ENCODE data around the gene FEM1A. TPM values are rescaled to one million over a fixed set of nuclear protein-coding genes. Genes with fewer than 3 reads are reported as not detected.
"Not testable (repeated sequence)": the region's sequence is repeated elsewhere in the genome, so short reads cannot be mapped to it uniquely, and the experiment has no call there.

FEM1A gene
- total RNA-seq, 1 experiment from 2014 or later = 20.0 TPM

DNA sequence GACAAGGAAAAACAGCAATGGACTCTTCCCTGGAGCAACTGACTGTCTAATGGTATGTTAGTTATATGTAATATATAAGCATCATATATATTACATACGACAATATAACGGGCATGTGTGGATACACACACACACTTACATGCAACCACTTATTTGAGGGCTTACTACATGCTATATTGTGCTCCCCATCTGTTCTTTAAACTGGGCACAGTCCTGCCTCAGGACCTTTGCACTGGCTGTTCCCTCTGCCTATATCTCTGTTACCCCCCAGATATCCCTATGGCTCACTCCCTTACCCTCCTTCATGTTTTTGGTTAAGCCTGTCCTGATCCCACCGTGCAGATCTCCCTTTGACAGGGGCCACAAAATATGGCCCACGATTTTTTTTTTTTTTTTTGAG is 29.7 kb downstream of the FEM1A start:
- H2BK12ac ChIP-seq (ENCODE audit: insufficient read length, low read depth, low read length) = no peak overlapping the region
- H3K27ac Mint-ChIP-seq = no peak overlapping the region
- H3K18ac ChIP-seq (ENCODE audit: insufficient read length, low read depth, low read length) = no peak overlapping the region
- H4K5ac ChIP-seq (ENCODE audit: insufficient read length, low read depth, low read length) = no peak overlapping the region
- H3K4ac ChIP-seq (ENCODE audit: low read depth, low read length) = no peak overlapping the region
- no peaks in the 10 kb centered on the region for H3K4me1 Mint-ChIP-seq
- H3K4me1 ChIP-seq (ENCODE audit: insufficient read depth, low read length) = no peaks in the 10 kb centered on the region
- no CpG with 5 or more reads among the region's 4 CpGs for WGBS (ENCODE audit: extremely low coverage, insufficient read length, low lambda C conversion rate)
- H3K9ac ChIP-seq (ENCODE audit: extremely low read depth, insufficient read length, low read length) = no peak overlapping the region
- H3K23ac ChIP-seq (ENCODE audit: insufficient read length, low read depth, low read length) = no peak overlapping the region
- H2BK120ac ChIP-seq (ENCODE audit: low read depth, low read length, poor library complexity, severe bottlenecking) = no peak overlapping the region
- H3K4me3 Mint-ChIP-seq = no peak overlapping the region
- no peak overlapping the region for H3K14ac ChIP-seq (ENCODE audit: insufficient read depth, low read length)
- no peaks in the 10 kb centered on the region for H3K79me1 ChIP-seq (ENCODE audit: insufficient read depth, low read depth, low read length, poor library complexity, severe bottlenecking)
- no peaks in the 10 kb centered on the region for H3K23me2 ChIP-seq (ENCODE audit: insufficient read length, low read depth, low read length, poor library complexity, severe bottlenecking)
- H3K27me3 ChIP-seq (ENCODE audit: insufficient read depth, low read length) = no peaks in the 10 kb centered on the region
- H2AK5ac ChIP-seq (ENCODE audit: insufficient read length, low read length) = no peak overlapping the region
- TF ChIP-seq, protein P1, sequence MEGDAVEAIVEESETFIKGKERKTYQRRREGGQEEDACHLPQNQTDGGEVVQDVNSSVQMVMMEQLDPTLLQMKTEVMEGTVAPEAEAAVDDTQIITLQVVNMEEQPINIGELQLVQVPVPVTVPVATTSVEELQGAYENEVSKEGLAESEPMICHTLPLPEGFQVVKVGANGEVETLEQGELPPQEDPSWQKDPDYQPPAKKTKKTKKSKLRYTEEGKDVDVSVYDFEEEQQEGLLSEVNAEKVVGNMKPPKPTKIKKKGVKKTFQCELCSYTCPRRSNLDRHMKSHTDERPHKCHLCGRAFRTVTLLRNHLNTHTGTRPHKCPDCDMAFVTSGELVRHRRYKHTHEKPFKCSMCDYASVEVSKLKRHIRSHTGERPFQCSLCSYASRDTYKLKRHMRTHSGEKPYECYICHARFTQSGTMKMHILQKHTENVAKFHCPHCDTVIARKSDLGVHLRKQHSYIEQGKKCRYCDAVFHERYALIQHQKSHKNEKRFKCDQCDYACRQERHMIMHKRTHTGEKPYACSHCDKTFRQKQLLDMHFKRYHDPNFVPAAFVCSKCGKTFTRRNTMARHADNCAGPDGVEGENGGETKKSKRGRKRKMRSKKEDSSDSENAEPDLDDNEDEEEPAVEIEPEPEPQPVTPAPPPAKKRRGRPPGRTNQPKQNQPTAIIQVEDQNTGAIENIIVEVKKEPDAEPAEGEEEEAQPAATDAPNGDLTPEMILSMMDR (conservative IDR thresholded peaks at IDR 0.05) = no peak
- no peaks in the 10 kb centered on the region for H3K9me3 ChIP-seq (ENCODE audit: control insufficient read depth, low read depth, low read length)
- H2AFZ ChIP-seq (ENCODE audit: low read length) = no peak overlapping the region
- H2BK20ac ChIP-seq (ENCODE audit: low read depth, low read length, poor library complexity, severe bottlenecking) = no peak overlapping the region
- H3K9me3 Mint-ChIP-seq = no peaks in the 10 kb centered on the region
- H2BK15ac ChIP-seq (ENCODE audit: low read depth, low read length) = no peak overlapping the region
- peaks cover 13% of the 10 kb centered on the region for H3K27me3 Mint-ChIP-seq (ENCODE audit: low read depth)
- H3K56ac ChIP-seq (ENCODE audit: insufficient read length, low read depth, low read length) = no peak overlapping the region
- H3K36me3 Mint-ChIP-seq (ENCODE audit: insufficient read depth in 1 of 3, low read depth in 3 of 3) = peaks cover 0 to 7% (median 0%) of the 10 kb centered on the region in 3 experiments; a peak in 1 of 7 replicates
- H4K91ac ChIP-seq (ENCODE audit: insufficient read length, low read depth, low read length) = no peak overlapping the region
- H4K8ac ChIP-seq (replicated peaks; ENCODE audit: insufficient read length, low read depth, low read length) = no peak overlapping the region
- DNase-seq = no peak
- H3K79me2 ChIP-seq (ENCODE audit: insufficient read depth, low read length) = no peaks in the 10 kb centered on the region
- H3T11ph ChIP-seq (ENCODE audit: low read length) = no peak overlapping the region
- no peak overlapping the region for H3K27ac ChIP-seq (ENCODE audit: insufficient read length, low read depth, low read length)
- no peaks in the 10 kb centered on the region for H4K20me1 ChIP-seq (ENCODE audit: control insufficient read depth, insufficient read depth, insufficient read length)
- H2BK5ac ChIP-seq (ENCODE audit: insufficient read length, low read length) = no peak overlapping the region
- H3K4me2 ChIP-seq (ENCODE audit: insufficient read depth, insufficient read length, low read length) = no peak overlapping the region

GRCh38 chr19:4822354-4822753 is 30.8 kb downstream of the FEM1A start:
- not testable (repeated sequence) for H3K9ac ChIP-seq (ENCODE audit: extremely low read depth, insufficient read length, low read length); H4K8ac ChIP-seq (replicated peaks; ENCODE audit: insufficient read length, low read depth, low read length); H3K4me1 Mint-ChIP-seq; H4K20me1 ChIP-seq (ENCODE audit: control insufficient read depth, insufficient read depth, insufficient read length); H3K56ac ChIP-seq (ENCODE audit: insufficient read length, low read depth, low read length); H2BK15ac ChIP-seq (ENCODE audit: low read depth, low read length); H3K23me2 ChIP-seq (ENCODE audit: insufficient read length, low read depth, low read length, poor library complexity, severe bottlenecking); H3T11ph ChIP-seq (ENCODE audit: low read length); H3K27me3 ChIP-seq (ENCODE audit: insufficient read depth, low read length); H3K79me2 ChIP-seq (ENCODE audit: insufficient read depth, low read length); H4K91ac ChIP-seq (ENCODE audit: insufficient read length, low read depth, low read length); DNase-seq; H3K4me2 ChIP-seq (ENCODE audit: insufficient read depth, insufficient read length, low read length); H3K27me3 Mint-ChIP-seq (ENCODE audit: low read depth); H3K4me1 ChIP-seq (ENCODE audit: insufficient read depth, low read length); H2AK5ac ChIP-seq (ENCODE audit: insufficient read length, low read length); H3K9me3 ChIP-seq (ENCODE audit: control insufficient read depth, low read depth, low read length); H3K27ac ChIP-seq (ENCODE audit: insufficient read length, low read depth, low read length); H2BK5ac ChIP-seq (ENCODE audit: insufficient read length, low read length); H4K5ac ChIP-seq (ENCODE audit: insufficient read length, low read depth, low read length); H3K79me1 ChIP-seq (ENCODE audit: insufficient read depth, low read depth, low read length, poor library complexity, severe bottlenecking); H3K27ac Mint-ChIP-seq; H2BK120ac ChIP-seq (ENCODE audit: low read depth, low read length, poor library complexity, severe bottlenecking); H2BK20ac ChIP-seq (ENCODE audit: low read depth, low read length, poor library complexity, severe bottlenecking); H3K23ac ChIP-seq (ENCODE audit: insufficient read length, low read depth, low read length); H2AFZ ChIP-seq (ENCODE audit: low read length); H3K4me3 Mint-ChIP-seq; H3K36me3 Mint-ChIP-seq (ENCODE audit: insufficient read depth in 1 of 3, low read depth in 3 of 3); H2BK12ac ChIP-seq (ENCODE audit: insufficient read length, low read depth, low read length); H3K14ac ChIP-seq (ENCODE audit: insufficient read depth, low read length); H3K9me3 Mint-ChIP-seq; H3K4ac ChIP-seq (ENCODE audit: low read depth, low read length); H3K18ac ChIP-seq (ENCODE audit: insufficient read length, low read depth, low read length)
- WGBS (ENCODE audit: extremely low coverage, insufficient read length, low lambda C conversion rate) = no CpG with 5 or more reads among the region's 7 CpGs
